GM18870 (cell line): ENCODE data around the gene TOLLIP.

ENCODE experiments used
- ATAC-seq: cut with Tn5 transposase; IDR thresholded peaks from one replicate; pipeline ENCODE4 v1.9.1; 2021; ENCODE audit warnings: moderate library complexity; ENCODE audit not compliant: unreplicated experiment

TOLLIP gene

GRCh38 chr11:1285316-1285744 lies 24.1 kb downstream of the TOLLIP start:
- no peak for ATAC-seq

GRCh38 chr11:1283906-1284305 lies 25.5 kb downstream of the TOLLIP start:
- no peak for ATAC-seq

GRCh38 chr11:1283091-1283511 lies 26.3 kb downstream of the TOLLIP start:
- no peak for ATAC-seq

GRCh38 chr11:1281974-1282365 lies 27.5 kb downstream of the TOLLIP start:
- ATAC-seq, result no peak

- ATAC-seq, result no peak
These were observed 28.0 kb downstream of the TOLLIP start for GRCh38 chr11:1281326-1281973.

- no peak for ATAC-seq
These were observed 29.1 kb downstream of the TOLLIP start for GRCh38 chr11:1280116-1281035.

GRCh38 chr11:1279674-1280055 lies 29.8 kb downstream of the TOLLIP start:
- no peak for ATAC-seq

GRCh38 chr11:1278766-1279673 lies 30.4 kb downstream of the TOLLIP start:
- ATAC-seq, result no peak

GRCh38 chr11:1277936-1278512 lies 31.4 kb downstream of the TOLLIP start:
- ATAC-seq, result no peak

- ATAC-seq, result no peak
These were observed 32.4 kb downstream of the TOLLIP start for GRCh38 chr11:1276866-1277615.

- ATAC-seq, result no peak
These were observed 33.2 kb downstream of the TOLLIP start for GRCh38 chr11:1276041-1276790.

GRCh38 chr11:1275021-1275420 lies 34.4 kb downstream of the TOLLIP start:
- ATAC-seq, result no peak

- ATAC-seq, result no peak
These were observed 34.9 kb downstream of the TOLLIP start for GRCh38 chr11:1274501-1274900.

- ATAC-seq, result no peak
These were observed 36.9 kb downstream of the TOLLIP start for GRCh38 chr11:1272531-1272930.

GRCh38 chr11:1271927-1272326 lies 37.5 kb downstream of the TOLLIP start:
- ATAC-seq, result no peak

GRCh38 chr11:1271406-1271805 lies 38.0 kb downstream of the TOLLIP start:
- ATAC-seq, result no peak

GRCh38 chr11:1271002-1271401 lies 38.4 kb downstream of the TOLLIP start:
- ATAC-seq, result no peak

GRCh38 chr11:1270476-1270875 lies 39.0 kb downstream of the TOLLIP start:
- ATAC-seq, result no peak

- no peak for ATAC-seq
These were observed 39.5 kb downstream of the TOLLIP start for GRCh38 chr11:1269957-1270356.
